ENCODE results near the gene POLG2.
"Not testable (repeated sequence)": the region's sequence is repeated elsewhere in the genome, so short reads cannot be mapped to it uniquely, and the experiment has no call there.

The POLG2 gene

GRCh38 chr17:64431534-64431933 lies 65.3 kb downstream of the POLG2 start:
- Mint-ChIP-seq H3K36me3 (ENCODE audit: low read depth) (no peaks in the 10 kb centered on the region), H3K27me3 (no peaks in the 10 kb centered on the region), H3K27ac (peak overlapping the region; percentile 86), H3K9me3 (no peaks in the 10 kb centered on the region), H3K4me1 (ENCODE audit: low read depth) (peaks cover 30% of the 10 kb centered on the region), H3K4me3 (peak overlapping the region; percentile 65)
- intact Hi-C loops (cut with micrococcal nuclease), result no loop called here

GRCh38 chr17:64430036-64430435 lies 66.8 kb downstream of the POLG2 start:
- H3K4me1 Mint-ChIP-seq (ENCODE audit: low read depth), result peaks cover 37% of the 10 kb centered on the region
- peak overlapping the region; percentile 65 for H3K4me3 Mint-ChIP-seq
- H3K9me3 Mint-ChIP-seq; H3K36me3 Mint-ChIP-seq (ENCODE audit: low read depth); intact Hi-C loops (cut with micrococcal nuclease); H3K27me3 Mint-ChIP-seq: not testable (repeated sequence)
- H3K27ac Mint-ChIP-seq, result peak overlapping the region; percentile 86

GRCh38 chr17:64428406-64428805 lies 68.4 kb downstream of the POLG2 start:
- Mint-ChIP-seq H3K9me3 (no peaks in the 10 kb centered on the region), H3K27me3 (no peaks in the 10 kb centered on the region), H3K4me1 (ENCODE audit: low read depth) (peaks cover 51% of the 10 kb centered on the region), H3K4me3 (no peak overlapping the region), H3K27ac (no peak overlapping the region), H3K36me3 (ENCODE audit: low read depth) (no peaks in the 10 kb centered on the region)
- intact Hi-C loops (cut with micrococcal nuclease), result no loop called here
